Ishikawa (cell line): ENCODE data around the gene ETNK1.

ENCODE experiments used
- CEBPB ChIP-seq: IDR thresholded peaks from 2 replicates; pipeline ENCODE4 v1.6.1; 2012
- EP300 ChIP-seq: IDR thresholded peaks from 2 replicates; pipeline ENCODE4 v1.6.1; 2012; ENCODE audit warnings: borderline replicate concordance
- FOXM1 ChIP-seq: IDR thresholded peaks from 2 replicates; pipeline ENCODE4 v1.6.1; 2012; ENCODE audit warnings: low read depth, borderline replicate concordance
- MAX ChIP-seq: IDR thresholded peaks from 2 replicates; pipeline ENCODE4 v1.6.1; 2012
- RAD21 ChIP-seq: IDR thresholded peaks from 2 replicates; pipeline ENCODE4 v1.6.1; 2012; ENCODE audit warnings: low read depth
- REST ChIP-seq: IDR thresholded peaks from 2 replicates; pipeline ENCODE4 v1.6.1; 2012; ENCODE audit warnings: low read depth, mild to moderate bottlenecking
- TAF1 ChIP-seq: IDR thresholded peaks from 2 replicates; pipeline ENCODE4 v1.6.1; 2012; ENCODE audit warnings: low read depth, mild to moderate bottlenecking
- TCF12 ChIP-seq: IDR thresholded peaks from 2 replicates; pipeline ENCODE4 v1.6.1; 2012; ENCODE audit warnings: low read depth
- TEAD4 ChIP-seq: IDR thresholded peaks from 2 replicates; pipeline ENCODE4 v1.6.1; 2012
- USF1 ChIP-seq: IDR thresholded peaks from 2 replicates; pipeline ENCODE4 v1.6.1; 2012
- YY1 ChIP-seq: IDR thresholded peaks from 2 replicates; pipeline ENCODE4 v1.6.1; 2012; ENCODE audit warnings: low read depth

GRCh38 chr12:22728987-22729386 lies 104.0 kb downstream of the ETNK1 start:
- TF ChIP-seq RAD21, result no peak
- no peak for TF ChIP-seq YY1
- no peak for TF ChIP-seq TAF1
- TF ChIP-seq FOXM1, result no peak
- TF ChIP-seq MAX, result no peak
- TF ChIP-seq TEAD4, result no peak
- TF ChIP-seq TCF12, result no peak
- TF ChIP-seq USF1, result no peak
- TF ChIP-seq CEBPB, result no peak
- no peak for TF ChIP-seq EP300
- no peak for TF ChIP-seq REST
